ENCODE data around the gene PCDHB7. TPM values are rescaled to one million over a fixed set of nuclear protein-coding genes. Genes with fewer than 3 reads are reported as not detected.
"Not testable (repeated sequence)": the region's sequence is repeated elsewhere in the genome, so short reads cannot be mapped to it uniquely, and the experiment has no call there.

PCDHB7 gene
- total and polyA plus RNA-seq, 2 donors (not counting 1 experiment from before 2014, with no cell fraction given), result 0.61 to 1.5 TPM

GRCh38 chr5:141208478-141208877 lies 36.0 kb downstream of the PCDHB7 start, which contains the start of gene PCDHB12:
TSS of gene PCDHB12 (plus strand) at chr5:141208719. CDS start at chr5:141208908, 189 bp downstream.
- Histone ChIP-seq H3K9ac (ENCODE audit: insufficient read depth, low read length) (no peak within 1 kb of the TSS), H3K9me3 (ENCODE audit: control insufficient read depth, insufficient read depth, low read depth, low read length) (no peaks in the 10 kb centered on the region), H3K27me3 (ENCODE audit: control insufficient read depth, insufficient read depth, low read length) (no peaks in the 10 kb centered on the region), H3K79me2 (ENCODE audit: control insufficient read depth, insufficient read depth, low read length) (no peaks in the 10 kb centered on the region), H3K4me2 (ENCODE audit: extremely low read depth, insufficient read depth, low read length) (no peak within 1 kb of the TSS), H3K4me3 (replicated peaks in 1 of 4; ENCODE audit: control extremely low read depth in 1 of 4, insufficient read depth in 1 of 4, low read depth in 3 of 4, low read length in 4 of 4) (no peak within 1 kb of the TSS), H3K27ac (ENCODE audit: insufficient read depth, low read length) (no peak within 1 kb of the TSS), H3K4me1 (ENCODE audit: control insufficient read depth, extremely low read depth, insufficient read depth, low read length) (no peaks in the 10 kb centered on the region), H2AFZ (ENCODE audit: low read length) (no peak within 1 kb of the TSS), H3K36me3 (ENCODE audit: control insufficient read depth, insufficient read depth, low read length) (no peaks in the 10 kb centered on the region), H4K20me1 (ENCODE audit: control insufficient read depth, extremely low read depth, insufficient read depth, low read length) (no peaks in the 10 kb centered on the region)
- no peak for DNase-seq (ENCODE audit: low read depth in 2 of 2)
- TF ChIP-seq EZH2 (IDR thresholded peaks at IDR 0.05; ENCODE audit: low read length, missing control alignments) (no peak), CTCF (conservative IDR thresholded peaks at IDR 0.05 in 1 of 2, IDR thresholded peaks at IDR 0.05 in 1 of 2; ENCODE audit: low read depth in 1 of 2, low read length in 2 of 2) (no peak)

- H3K4me3 ChIP-seq (replicated peaks in 1 of 4; ENCODE audit: control extremely low read depth in 1 of 4, insufficient read depth in 1 of 4, low read depth in 3 of 4, low read length in 4 of 4); H3K36me3 ChIP-seq (ENCODE audit: control insufficient read depth, insufficient read depth, low read length); DNase-seq (ENCODE audit: low read depth in 2 of 2); H3K4me1 ChIP-seq (ENCODE audit: control insufficient read depth, extremely low read depth, insufficient read depth, low read length); H3K9ac ChIP-seq (ENCODE audit: insufficient read depth, low read length); H3K79me2 ChIP-seq (ENCODE audit: control insufficient read depth, insufficient read depth, low read length); H3K9me3 ChIP-seq (ENCODE audit: control insufficient read depth, insufficient read depth, low read depth, low read length); H3K27ac ChIP-seq (ENCODE audit: insufficient read depth, low read length); H3K4me2 ChIP-seq (ENCODE audit: extremely low read depth, insufficient read depth, low read length); H3K27me3 ChIP-seq (ENCODE audit: control insufficient read depth, insufficient read depth, low read length); H4K20me1 ChIP-seq (ENCODE audit: control insufficient read depth, extremely low read depth, insufficient read depth, low read length); H2AFZ ChIP-seq (ENCODE audit: low read length): not testable (repeated sequence)
Observed at GRCh38 chr5:141210281-141210680, 37.8 kb downstream of the PCDHB7 start.

- H3K4me2 ChIP-seq (ENCODE audit: extremely low read depth, insufficient read depth, low read length); H3K36me3 ChIP-seq (ENCODE audit: control insufficient read depth, insufficient read depth, low read length); H3K9ac ChIP-seq (ENCODE audit: insufficient read depth, low read length); H2AFZ ChIP-seq (ENCODE audit: low read length); H3K79me2 ChIP-seq (ENCODE audit: control insufficient read depth, insufficient read depth, low read length); H3K27me3 ChIP-seq (ENCODE audit: control insufficient read depth, insufficient read depth, low read length); H3K4me1 ChIP-seq (ENCODE audit: control insufficient read depth, extremely low read depth, insufficient read depth, low read length); DNase-seq (ENCODE audit: low read depth in 2 of 2); H3K4me3 ChIP-seq (replicated peaks in 1 of 4; ENCODE audit: control extremely low read depth in 1 of 4, insufficient read depth in 1 of 4, low read depth in 3 of 4, low read length in 4 of 4); H4K20me1 ChIP-seq (ENCODE audit: control insufficient read depth, extremely low read depth, insufficient read depth, low read length); H3K27ac ChIP-seq (ENCODE audit: insufficient read depth, low read length); H3K9me3 ChIP-seq (ENCODE audit: control insufficient read depth, insufficient read depth, low read depth, low read length): not testable (repeated sequence)
Observed at GRCh38 chr5:141210849-141211248, 38.4 kb downstream of the PCDHB7 start.

- H3K36me3 ChIP-seq (ENCODE audit: control insufficient read depth, insufficient read depth, low read length); H3K4me2 ChIP-seq (ENCODE audit: extremely low read depth, insufficient read depth, low read length); H3K79me2 ChIP-seq (ENCODE audit: control insufficient read depth, insufficient read depth, low read length); H3K27ac ChIP-seq (ENCODE audit: insufficient read depth, low read length); H3K4me1 ChIP-seq (ENCODE audit: control insufficient read depth, extremely low read depth, insufficient read depth, low read length); H3K4me3 ChIP-seq (replicated peaks in 1 of 4; ENCODE audit: control extremely low read depth in 1 of 4, insufficient read depth in 1 of 4, low read depth in 3 of 4, low read length in 4 of 4); H2AFZ ChIP-seq (ENCODE audit: low read length); H3K27me3 ChIP-seq (ENCODE audit: control insufficient read depth, insufficient read depth, low read length); H4K20me1 ChIP-seq (ENCODE audit: control insufficient read depth, extremely low read depth, insufficient read depth, low read length); H3K9me3 ChIP-seq (ENCODE audit: control insufficient read depth, insufficient read depth, low read depth, low read length); H3K9ac ChIP-seq (ENCODE audit: insufficient read depth, low read length): not testable (repeated sequence)
- peak; percentile 10 to 21 for DNase-seq (ENCODE audit: low read depth in 2 of 2)
Observed at GRCh38 chr5:141213656-141214339, 41.4 kb downstream of the PCDHB7 start, which contains the start of gene PCDHB13. TSS of gene PCDHB13 (plus strand) at chr5:141213919. CDS start at chr5:141214124, 205 bp downstream.

- H3K79me2 ChIP-seq (ENCODE audit: control insufficient read depth, insufficient read depth, low read length); H3K27ac ChIP-seq (ENCODE audit: insufficient read depth, low read length); H3K4me3 ChIP-seq (replicated peaks in 1 of 4; ENCODE audit: control extremely low read depth in 1 of 4, insufficient read depth in 1 of 4, low read depth in 3 of 4, low read length in 4 of 4); H2AFZ ChIP-seq (ENCODE audit: low read length); H4K20me1 ChIP-seq (ENCODE audit: control insufficient read depth, extremely low read depth, insufficient read depth, low read length); H3K9me3 ChIP-seq (ENCODE audit: control insufficient read depth, insufficient read depth, low read depth, low read length); H3K4me1 ChIP-seq (ENCODE audit: control insufficient read depth, extremely low read depth, insufficient read depth, low read length); H3K4me2 ChIP-seq (ENCODE audit: extremely low read depth, insufficient read depth, low read length); H3K27me3 ChIP-seq (ENCODE audit: control insufficient read depth, insufficient read depth, low read length); H3K9ac ChIP-seq (ENCODE audit: insufficient read depth, low read length); DNase-seq (ENCODE audit: low read depth in 2 of 2); H3K36me3 ChIP-seq (ENCODE audit: control insufficient read depth, insufficient read depth, low read length): not testable (repeated sequence)
Observed at GRCh38 chr5:141214583-141214982, 42.1 kb downstream of the PCDHB7 start.

- H3K4me3 ChIP-seq (replicated peaks in 1 of 4; ENCODE audit: control extremely low read depth in 1 of 4, insufficient read depth in 1 of 4, low read depth in 3 of 4, low read length in 4 of 4); DNase-seq (ENCODE audit: low read depth in 2 of 2); H3K36me3 ChIP-seq (ENCODE audit: control insufficient read depth, insufficient read depth, low read length); H3K27ac ChIP-seq (ENCODE audit: insufficient read depth, low read length); H4K20me1 ChIP-seq (ENCODE audit: control insufficient read depth, extremely low read depth, insufficient read depth, low read length); H2AFZ ChIP-seq (ENCODE audit: low read length); H3K79me2 ChIP-seq (ENCODE audit: control insufficient read depth, insufficient read depth, low read length); H3K27me3 ChIP-seq (ENCODE audit: control insufficient read depth, insufficient read depth, low read length); H3K4me2 ChIP-seq (ENCODE audit: extremely low read depth, insufficient read depth, low read length); H3K4me1 ChIP-seq (ENCODE audit: control insufficient read depth, extremely low read depth, insufficient read depth, low read length); H3K9me3 ChIP-seq (ENCODE audit: control insufficient read depth, insufficient read depth, low read depth, low read length); H3K9ac ChIP-seq (ENCODE audit: insufficient read depth, low read length): not testable (repeated sequence)
Observed at GRCh38 chr5:141215504-141215903, 43.1 kb downstream of the PCDHB7 start.
